ENCODE measurements around the gene OCIAD1.
"Not testable (repeated sequence)": the region's sequence is repeated elsewhere in the genome, so short reads cannot be mapped to it uniquely, and the experiment has no call there.

GRCh38 chr4:48800155-48800554 lies 30.7 kb upstream of the OCIAD1 start:
- TF ChIP-seq CTCF, EP300, POLR2A (IDR thresholded peaks at IDR 0.05): not testable (repeated sequence)
